Nephron progenitor cell (in vitro differentiated cells): Measurements from ENCODE around the gene PAQR5.

Source experiments
- DNase-seq: peaks from one replicate; pipeline ENCODE4 v3.0.0; 2021
- H3K27ac Mint-ChIP-seq: 2 replicates; pipeline ENCODE4 v1.8.0; 2021; ENCODE audit warnings: mild to moderate bottlenecking, moderate library complexity, mixed read lengths
- H3K27me3 Mint-ChIP-seq: 2 replicates; pipeline ENCODE4 v1.8.0; 2021; ENCODE audit warnings: mild to moderate bottlenecking, low read depth, mixed read lengths; ENCODE audit not compliant: poor library complexity
- H3K36me3 Mint-ChIP-seq: 2 replicates; pipeline ENCODE4 v1.8.0; 2021; ENCODE audit warnings: low read depth, mixed read lengths
- H3K4me1 Mint-ChIP-seq: 2 replicates; pipeline ENCODE4 v1.8.0; 2021; ENCODE audit warnings: mixed read lengths
- H3K4me3 Mint-ChIP-seq: 2 replicates; pipeline ENCODE4 v1.8.0; 2021; ENCODE audit warnings: mild to moderate bottlenecking, moderate library complexity, mixed read lengths
- H3K9me3 Mint-ChIP-seq: 2 replicates; pipeline ENCODE4 v1.8.0; 2021; ENCODE audit warnings: mild to moderate bottlenecking, moderate library complexity, mixed read lengths
- TF ChIP-seq, protein P1 (sequence below): fragments of 200-600 bp; sonication (generic); IDR thresholded peaks from 2 replicates; pipeline ENCODE4 v1.5.0; 2021; ENCODE audit warnings: antibody characterized with exemption

Gene PAQR5

DNA sequence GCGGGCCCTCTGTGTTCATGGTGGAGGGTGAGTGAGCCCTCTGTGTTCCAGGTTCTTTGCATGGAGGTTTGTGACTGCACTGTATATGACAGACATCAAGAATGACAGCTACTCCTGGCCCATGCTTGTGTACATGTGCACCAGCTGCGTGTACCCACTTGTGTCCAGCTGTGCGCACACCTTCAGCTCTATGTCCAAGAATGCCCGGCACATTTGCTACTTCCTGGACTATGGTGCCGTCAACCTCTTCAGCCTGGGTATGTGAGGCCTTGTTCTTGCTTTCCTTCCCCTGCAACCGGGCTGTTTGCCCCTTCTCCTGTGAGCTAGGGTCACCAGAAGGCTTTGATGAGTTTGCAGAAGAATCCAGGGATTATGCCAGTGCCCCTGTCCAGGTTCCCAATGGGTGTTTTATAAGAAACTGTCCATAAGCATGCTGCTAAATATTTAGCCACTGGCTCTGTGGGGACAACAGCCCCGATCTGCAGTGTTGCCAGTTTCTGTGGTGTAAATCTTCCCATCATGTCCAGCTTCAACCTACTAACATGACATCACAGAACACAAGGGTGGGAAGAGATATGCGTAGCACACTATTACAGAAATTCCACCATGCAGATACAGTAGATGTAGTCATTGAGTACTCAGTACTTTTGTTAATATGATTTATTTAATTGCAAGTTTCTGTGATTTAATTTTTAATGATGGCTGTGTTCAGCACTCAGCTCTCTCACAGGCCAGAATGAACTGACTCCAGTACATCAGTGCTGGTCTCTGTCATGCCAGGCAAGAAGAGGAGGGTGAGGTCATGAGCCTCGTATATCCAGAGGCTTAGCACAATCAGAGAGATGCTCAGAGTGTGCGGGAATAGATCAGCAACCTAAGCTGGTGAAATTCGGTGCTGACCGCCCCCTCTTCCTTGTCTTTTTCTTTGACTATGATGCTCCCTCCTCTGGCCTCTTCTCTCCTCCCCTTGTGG lies 86.2 kb downstream of the PAQR5 start:
- Mint-ChIP-seq H3K27me3 (peaks cover 9% of the 10 kb centered on the region), H3K4me3 (no peak overlapping the region), H3K4me1 (peaks cover 13% of the 10 kb centered on the region), H3K9me3 (no peaks in the 10 kb centered on the region), H3K27ac (no peak overlapping the region), H3K36me3 (no peaks in the 10 kb centered on the region)
- TF ChIP-seq, protein P1, sequence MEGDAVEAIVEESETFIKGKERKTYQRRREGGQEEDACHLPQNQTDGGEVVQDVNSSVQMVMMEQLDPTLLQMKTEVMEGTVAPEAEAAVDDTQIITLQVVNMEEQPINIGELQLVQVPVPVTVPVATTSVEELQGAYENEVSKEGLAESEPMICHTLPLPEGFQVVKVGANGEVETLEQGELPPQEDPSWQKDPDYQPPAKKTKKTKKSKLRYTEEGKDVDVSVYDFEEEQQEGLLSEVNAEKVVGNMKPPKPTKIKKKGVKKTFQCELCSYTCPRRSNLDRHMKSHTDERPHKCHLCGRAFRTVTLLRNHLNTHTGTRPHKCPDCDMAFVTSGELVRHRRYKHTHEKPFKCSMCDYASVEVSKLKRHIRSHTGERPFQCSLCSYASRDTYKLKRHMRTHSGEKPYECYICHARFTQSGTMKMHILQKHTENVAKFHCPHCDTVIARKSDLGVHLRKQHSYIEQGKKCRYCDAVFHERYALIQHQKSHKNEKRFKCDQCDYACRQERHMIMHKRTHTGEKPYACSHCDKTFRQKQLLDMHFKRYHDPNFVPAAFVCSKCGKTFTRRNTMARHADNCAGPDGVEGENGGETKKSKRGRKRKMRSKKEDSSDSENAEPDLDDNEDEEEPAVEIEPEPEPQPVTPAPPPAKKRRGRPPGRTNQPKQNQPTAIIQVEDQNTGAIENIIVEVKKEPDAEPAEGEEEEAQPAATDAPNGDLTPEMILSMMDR = no peak
- no peak for DNase-seq

DNA sequence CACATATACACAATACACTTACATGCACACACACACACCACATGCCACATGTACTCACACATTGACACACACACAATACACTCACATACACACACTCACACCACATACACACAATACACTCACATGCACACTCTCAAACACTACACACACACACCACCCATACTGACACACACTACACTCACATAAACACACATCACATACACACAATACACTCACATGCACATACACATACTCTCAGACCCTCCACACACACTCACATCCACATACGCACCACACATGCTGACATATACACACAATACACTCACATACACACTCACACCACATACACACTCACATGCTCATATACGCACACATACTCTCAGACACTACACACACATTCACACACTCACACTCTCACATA lies 87.1 kb downstream of the PAQR5 start:
- H3K4me1 Mint-ChIP-seq = peaks cover 7% of the 10 kb centered on the region
- no peaks in the 10 kb centered on the region for H3K36me3 Mint-ChIP-seq
- no peak overlapping the region for H3K27ac Mint-ChIP-seq
- H3K9me3 Mint-ChIP-seq = no peaks in the 10 kb centered on the region
- TF ChIP-seq, protein P1 = no peak
- peaks cover 9% of the 10 kb centered on the region for H3K27me3 Mint-ChIP-seq
- no peak for DNase-seq
- H3K4me3 Mint-ChIP-seq = no peak overlapping the region

- Mint-ChIP-seq H3K27ac (no peak overlapping the region), H3K4me1 (peaks cover 7% of the 10 kb centered on the region), H3K27me3 (peaks cover 11% of the 10 kb centered on the region), H3K36me3 (no peaks in the 10 kb centered on the region), H3K9me3 (no peaks in the 10 kb centered on the region), H3K4me3 (no peak overlapping the region)
- TF ChIP-seq, protein P1 = no peak
- no peak for DNase-seq
Observed at GRCh38 chr15:69386284-69386683, 87.6 kb downstream of the PAQR5 start.

- Mint-ChIP-seq H3K9me3 (no peaks in the 10 kb centered on the region), H3K27me3 (peaks cover 15% of the 10 kb centered on the region), H3K36me3 (no peaks in the 10 kb centered on the region), H3K27ac (no peak overlapping the region), H3K4me1 (peaks cover 9% of the 10 kb centered on the region), H3K4me3 (no peak overlapping the region)
- no peak for DNase-seq
- TF ChIP-seq, protein P1 = no peak
Observed at GRCh38 chr15:69388260-69388705, 89.6 kb downstream of the PAQR5 start.

- no peak overlapping the region for H3K27ac Mint-ChIP-seq
- H3K9me3 Mint-ChIP-seq = no peaks in the 10 kb centered on the region
- H3K4me3 Mint-ChIP-seq = no peak overlapping the region
- DNase-seq = no peak
- peaks cover 20% of the 10 kb centered on the region for H3K4me1 Mint-ChIP-seq
- TF ChIP-seq, protein P1 = no peak
- no peaks in the 10 kb centered on the region for H3K36me3 Mint-ChIP-seq
- H3K27me3 Mint-ChIP-seq = peaks cover 18% of the 10 kb centered on the region
Observed at GRCh38 chr15:69389426-69389825, 90.7 kb downstream of the PAQR5 start.
